Measurements from ENCODE around the gene REEP3. TPM values are rescaled to one million over a fixed set of nuclear protein-coding genes. Genes with fewer than 3 reads are reported as not detected.

REEP3 gene
- total and polyA plus RNA-seq, 2 of the 4 experiments (the other 2 are of a cell fraction) = 11.7 to 28.9 TPM

- Histone ChIP-seq H2AFZ (replicated peaks; ENCODE audit: low read length, poor library complexity) (peak overlapping the region; percentile 90), H3K9me1 (ENCODE audit: insufficient read depth, low read length) (peaks cover 9% of the 10 kb centered on the region), H3K23ac (ENCODE audit: low read depth, low read length) (peak overlapping the region; percentile 70), H4K5ac (ENCODE audit: low read depth, low read length) (peak overlapping the region; percentile 77), H3K4me2 (ENCODE audit: low read depth, low read length) (peak overlapping the region; percentile 86), H2AK5ac (ENCODE audit: low read depth, low read length) (peak overlapping the region; percentile 78), H3K27me3 (ENCODE audit: control insufficient read depth, insufficient read depth, low read length) (no peaks in the 10 kb centered on the region), H3K79me1 (ENCODE audit: low read depth in 1 of 2, low read length in 2 of 2) (peaks cover 0 to 8% of the 10 kb centered on the region in 2 experiments; a peak in 2 of 4 replicates), H3K36me3 (ENCODE audit: control insufficient read depth, insufficient read depth, low read length) (no peaks in the 10 kb centered on the region), H4K20me1 (ENCODE audit: insufficient read depth, low read length) (no peaks in the 10 kb centered on the region), H3K27ac (ENCODE audit: insufficient read depth, low read length) (peak overlapping the region; percentile 98), H3K4ac (ENCODE audit: low read depth, low read length) (peak overlapping the region; percentile 88), H2BK15ac (ENCODE audit: low read depth, low read length) (peak overlapping the region; percentile 17; the same call in 2 of the 3 replicates), H2AK9ac (replicated peaks; ENCODE audit: low read depth, low read length, poor library complexity) (no peak overlapping the region), H2BK20ac (ENCODE audit: low read depth, low read length) (peak overlapping the region; percentile 60; the same call in 1 of the 2 replicates), H3K4me3 (ENCODE audit: insufficient read depth, low read depth, low read length) (peak overlapping the region; percentile 86), H2BK120ac (ENCODE audit: low read depth, low read length) (peak overlapping the region; percentile 83), H4K91ac (ENCODE audit: insufficient read depth, low read depth, low read length) (peak overlapping the region; percentile 69), H3K14ac (replicated peaks; ENCODE audit: low read depth, low read length) (peak overlapping the region; percentile 57), H2BK5ac (ENCODE audit: low read depth, low read length, poor library complexity, severe bottlenecking) (peak overlapping the region; percentile 92), H3K9ac (ENCODE audit: low read depth, low read length) (peak overlapping the region; percentile 91), H3K4me1 (ENCODE audit: control insufficient read depth, insufficient read depth, low read length) (0 out of 2 replicates have a peak, but pooled peaks cover 3% of the 10 kb centered on the region), H3K56ac (ENCODE audit: extremely low read depth, insufficient read depth, low read length) (peak overlapping the region; percentile 75), H3K18ac (ENCODE audit: low read depth, low read length) (peak overlapping the region; percentile 83), H3K9me3 (ENCODE audit: control insufficient read depth, insufficient read depth, low read length) (no peaks in the 10 kb centered on the region), H4K8ac (ENCODE audit: low read depth in 2 of 2, low read length in 2 of 2) (peak overlapping the region; percentile 56 to 67)
- POLR2A ChIA-PET (ENCODE audit: unreplicated experiment) = interaction anchor here (0.7 to 1.1 kb wide), 2 partner anchors 108 to 464 kb away, joined by 4 to 5 read pairs; no protein-coding TSS in a partner anchor
- in situ Hi-C loops (cut with MboI; ENCODE audit: low sequenced_read_pairs) = loop anchor here (5.0 kb wide), 2 partner anchors 81 to 444 kb away; no protein-coding TSS in a partner anchor
- 65% methylated on average over 4 of the region's 19 CpGs; no CpG with 5 or more reads in 1 of the 2 experiments for WGBS, 2 experiments (ENCODE audit: extremely low coverage in 2 of 2, insufficient read length in 1 of 2)
- dilution Hi-C loops (cut with HindIII; ENCODE audit: low sequenced_read_pairs, unreplicated experiment) = no loop called here
- TF ChIP-seq RCOR1 (IDR thresholded peaks at IDR 0.05; ENCODE audit: insufficient replicate concordance, low read length) (no peak), NFE2L2 (IDR thresholded peaks at IDR 0.05; ENCODE audit: low read depth, low read length) (no peak), SMC3 (IDR thresholded peaks at IDR 0.05; ENCODE audit: low read depth, low read length) (no peak), POLR2A (IDR thresholded peaks at IDR 0.05; ENCODE audit: low read depth, low read length) (0 out of 2 replicates have a peak, but pooled peaks have one; percentile 26), CEBPB (IDR thresholded peaks at IDR 0.05; ENCODE audit: low read depth, low read length) (peak; percentile 27; the same call in 1 of the 2 replicates), RAD21 (IDR thresholded peaks at IDR 0.05; ENCODE audit: low read length) (no peak), BHLHE40 (IDR thresholded peaks at IDR 0.05; ENCODE audit: low read depth, low read length) (no peak), CTCF (conservative IDR thresholded peaks at IDR 0.05; ENCODE audit: low read depth, low read length) (no peak), MAZ (IDR thresholded peaks at IDR 0.05; ENCODE audit: borderline replicate concordance, low read depth, low read length) (no peak), CHD1 (IDR thresholded peaks at IDR 0.05; ENCODE audit: low read depth, low read length) (no peak), MAFK (IDR thresholded peaks at IDR 0.05; ENCODE audit: low read depth, low read length) (no peak), FOS (IDR thresholded peaks at IDR 0.05; ENCODE audit: low read depth, low read length) (no peak), RFX5 (IDR thresholded peaks at IDR 0.05; ENCODE audit: low read depth, low read length) (no peak)
- TF ChIP-seq, protein P1, sequence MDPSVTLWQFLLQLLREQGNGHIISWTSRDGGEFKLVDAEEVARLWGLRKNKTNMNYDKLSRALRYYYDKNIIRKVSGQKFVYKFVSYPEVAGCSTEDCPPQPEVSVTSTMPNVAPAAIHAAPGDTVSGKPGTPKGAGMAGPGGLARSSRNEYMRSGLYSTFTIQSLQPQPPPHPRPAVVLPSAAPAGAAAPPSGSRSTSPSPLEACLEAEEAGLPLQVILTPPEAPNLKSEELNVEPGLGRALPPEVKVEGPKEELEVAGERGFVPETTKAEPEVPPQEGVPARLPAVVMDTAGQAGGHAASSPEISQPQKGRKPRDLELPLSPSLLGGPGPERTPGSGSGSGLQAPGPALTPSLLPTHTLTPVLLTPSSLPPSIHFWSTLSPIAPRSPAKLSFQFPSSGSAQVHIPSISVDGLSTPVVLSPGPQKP (IDR thresholded peaks at IDR 0.05; ENCODE audit: borderline replicate concordance, low read depth, low read length) = no peak
- no TSS peak for BruUV-seq (replicated peaks)
- CTCF ChIA-PET = interaction anchor here (0.9 to 4.0 kb wide), 5 partner anchors 19 to 465 kb away, joined by 3 to 35 read pairs (median 4); no protein-coding TSS in a partner anchor
- ATAC-seq (ENCODE audit: low read depth) = no peak
- intact Hi-C loops (cut with micrococcal nuclease) = loop anchor here (1.0 to 2.0 kb wide), 3 partner anchors 70 to 424 kb away; no protein-coding TSS in a partner anchor
- DNase-seq = peak; percentile 90
These were observed 109.9 kb downstream of the REEP3 start for GRCh38 chr10:63630931-63631680.

Measured in IMR-90 (cell line).